Ovary (tissue), 3 donors: ENCODE measurements around the gene C18orf32.

ENCODE experiments used
- EP300 ChIP-seq: sonication (generic); formaldehyde crosslinking; IDR thresholded peaks from one replicate; pipeline ENCODE4 v1.6.1; 2017; ENCODE audit warnings: antibody characterized with exemption
- POLR2A ChIP-seq: fragments of 450-650 bp; IDR thresholded peaks from one replicate; pipeline ENCODE4 v1.6.1; 2017; ENCODE audit warnings: antibody characterized with exemption, mild to moderate bottlenecking, moderate library complexity
- TF ChIP-seq, protein P1 (sequence below), 3 donors: fragments of 450-650 bp in 2 of 3; fragments of 200-600 bp in 1 of 3; IDR thresholded peaks; one replicate each; pipeline versions ENCODE4 v1.5.1 to v1.8.0; 2016 to 2022; ENCODE audit warnings: antibody characterized with exemption in 3 of 3, mild to moderate bottlenecking in 1 of 3
- donor health status: DM: no; HTN: no; CAD: no.

- TF ChIP-seq, protein P1, sequence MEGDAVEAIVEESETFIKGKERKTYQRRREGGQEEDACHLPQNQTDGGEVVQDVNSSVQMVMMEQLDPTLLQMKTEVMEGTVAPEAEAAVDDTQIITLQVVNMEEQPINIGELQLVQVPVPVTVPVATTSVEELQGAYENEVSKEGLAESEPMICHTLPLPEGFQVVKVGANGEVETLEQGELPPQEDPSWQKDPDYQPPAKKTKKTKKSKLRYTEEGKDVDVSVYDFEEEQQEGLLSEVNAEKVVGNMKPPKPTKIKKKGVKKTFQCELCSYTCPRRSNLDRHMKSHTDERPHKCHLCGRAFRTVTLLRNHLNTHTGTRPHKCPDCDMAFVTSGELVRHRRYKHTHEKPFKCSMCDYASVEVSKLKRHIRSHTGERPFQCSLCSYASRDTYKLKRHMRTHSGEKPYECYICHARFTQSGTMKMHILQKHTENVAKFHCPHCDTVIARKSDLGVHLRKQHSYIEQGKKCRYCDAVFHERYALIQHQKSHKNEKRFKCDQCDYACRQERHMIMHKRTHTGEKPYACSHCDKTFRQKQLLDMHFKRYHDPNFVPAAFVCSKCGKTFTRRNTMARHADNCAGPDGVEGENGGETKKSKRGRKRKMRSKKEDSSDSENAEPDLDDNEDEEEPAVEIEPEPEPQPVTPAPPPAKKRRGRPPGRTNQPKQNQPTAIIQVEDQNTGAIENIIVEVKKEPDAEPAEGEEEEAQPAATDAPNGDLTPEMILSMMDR (IDR thresholded peaks at IDR 0.05), result no peak
- TF ChIP-seq POLR2A (no peak), EP300 (no peak)
Measured at GRCh38 chr18:49529596-49529995, 42.6 kb upstream of the C18orf32 start.
